NOMO-1 (cell line): Measurements from ENCODE around the gene HIPK3.
"Not testable (repeated sequence)": the region's sequence is repeated elsewhere in the genome, so short reads cannot be mapped to it uniquely, and the experiment has no call there.

Experiments used
- DNase-seq, 2 experiments: peaks; one replicate each; lab custom pipeline; 2025; ENCODE audit not compliant: unreplicated experiment in 2 of 2; lab: John Stamatoyannopoulos, UW

The HIPK3 gene

DNA sequence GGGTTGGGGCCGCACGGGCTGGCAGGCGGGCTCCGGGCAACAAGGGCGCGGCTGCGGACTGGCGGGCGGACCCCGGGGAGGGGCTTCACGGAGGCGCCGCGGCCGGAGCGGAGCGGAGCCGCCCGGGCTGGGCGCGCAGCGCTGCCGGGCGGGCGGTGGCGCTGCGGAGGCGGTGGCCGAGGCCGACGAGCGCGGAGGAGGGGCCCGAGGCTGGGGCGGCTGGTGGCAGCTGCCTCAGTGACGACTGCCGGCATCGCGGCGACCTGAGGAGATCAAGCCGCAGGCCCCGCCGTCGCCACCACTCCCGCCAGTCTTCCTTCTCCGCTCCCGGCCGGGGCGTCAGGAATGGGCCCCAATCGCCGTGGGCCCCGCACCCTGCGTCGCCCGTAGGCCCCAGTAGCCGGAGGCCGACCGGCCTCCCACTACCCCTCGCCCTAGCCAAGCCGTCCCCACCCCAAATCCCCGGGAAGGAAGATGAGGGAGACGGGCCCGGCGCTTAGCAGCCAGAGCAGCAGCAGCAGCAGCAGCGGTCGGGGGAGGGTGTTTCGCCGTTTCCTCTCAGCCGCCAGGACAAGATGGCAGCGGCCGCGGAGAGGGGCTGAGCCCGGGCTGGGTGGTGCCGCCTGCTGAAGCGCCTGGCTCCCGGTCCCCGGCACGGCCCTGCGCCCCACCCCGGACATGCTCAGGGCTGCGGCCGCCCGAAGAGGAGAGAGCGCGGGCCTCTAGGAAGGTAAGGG is at the start of gene HIPK3:
TSS of gene HIPK3 (plus strand) at position 222 of the 737 bp plus-strand sequence.
- DNase-seq: peak; percentile 53 to 89

DNA sequence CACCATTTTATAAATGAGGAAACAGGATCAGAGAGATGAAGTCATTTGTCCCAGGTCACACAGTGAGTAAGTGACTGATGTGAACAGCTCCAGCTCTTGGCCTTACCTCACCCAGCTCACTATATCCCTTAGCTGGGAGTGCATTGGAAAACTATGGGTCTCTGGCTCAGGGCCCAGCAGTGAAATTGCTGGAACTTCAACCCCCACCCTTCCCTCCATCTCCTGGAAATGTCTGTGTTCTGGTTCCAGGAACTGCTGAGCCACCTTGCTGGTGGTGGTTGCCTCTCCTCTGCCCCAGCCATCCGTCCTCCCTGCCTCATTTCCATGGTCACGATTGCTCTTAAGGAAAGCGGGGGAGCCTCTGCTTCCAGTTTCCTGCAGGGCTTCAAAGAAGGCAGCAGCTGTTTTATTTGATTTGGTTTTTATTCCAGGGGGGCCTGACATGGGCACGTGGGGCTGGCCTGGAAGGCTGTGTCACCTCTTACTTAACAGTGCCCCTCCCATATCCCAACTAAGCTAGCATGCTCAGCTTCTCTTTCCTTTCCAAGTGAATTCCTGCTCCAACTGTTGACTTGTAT is 49.7 kb upstream of the HIPK3 start:
- DNase-seq: no peak

DNA sequence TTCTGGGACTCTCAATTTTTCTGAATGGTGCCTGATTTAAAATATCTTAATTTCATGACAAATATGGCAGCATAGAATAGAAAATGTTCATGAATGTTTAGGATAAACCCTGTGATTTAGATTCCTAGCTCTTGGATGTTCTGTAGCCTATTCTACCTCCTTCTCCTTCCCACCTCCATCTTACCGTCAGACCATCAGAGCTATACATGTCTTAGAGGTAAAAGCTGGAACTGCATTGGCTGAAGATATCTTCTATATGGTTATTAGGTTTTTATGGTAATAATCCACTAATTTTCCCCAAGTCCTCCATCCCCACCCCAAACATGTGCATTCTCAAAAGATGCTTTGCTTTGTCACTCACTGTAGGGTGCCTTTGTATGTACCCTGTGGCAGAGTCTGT is 49.0 kb upstream of the HIPK3 start:
- no peak for DNase-seq

DNA sequence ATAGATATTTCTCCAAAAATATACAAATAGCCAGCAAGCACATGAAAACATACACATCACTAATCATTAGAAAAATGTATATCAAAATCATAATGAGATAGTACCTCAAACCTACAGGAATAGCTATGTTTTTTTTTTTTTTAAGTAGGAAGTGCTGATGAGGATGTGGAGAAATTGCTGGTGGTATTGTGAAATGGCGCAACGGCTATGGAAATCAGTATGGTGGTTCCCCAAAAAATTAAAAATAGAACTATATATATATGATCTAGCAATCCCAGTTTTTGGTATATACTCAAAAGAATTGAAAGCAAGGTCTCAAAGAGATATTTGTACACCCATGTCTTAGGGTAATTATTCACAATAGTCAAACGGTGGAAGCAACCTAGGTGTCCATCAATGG is 46.0 kb upstream of the HIPK3 start:
- DNase-seq: peak; percentile 60 to 91

DNA sequence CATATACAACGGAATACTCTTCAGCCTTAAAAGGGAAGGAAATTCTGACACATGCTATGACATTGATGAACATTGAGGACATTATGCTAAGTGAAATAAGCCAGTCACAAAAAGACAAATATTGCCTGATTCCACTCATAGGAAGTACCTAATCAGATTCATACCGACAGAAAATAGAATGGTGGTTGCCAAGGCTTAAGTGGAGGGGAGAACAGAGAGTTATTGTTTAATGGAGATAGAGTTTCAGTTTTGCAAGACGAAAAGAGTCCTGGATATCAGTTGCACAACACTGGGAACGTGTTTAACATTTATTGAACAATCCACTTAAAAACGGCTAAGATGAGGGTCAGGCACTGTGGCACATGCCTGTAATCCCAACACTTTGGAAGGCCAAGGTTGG is 45.6 kb upstream of the HIPK3 start:
- DNase-seq: peak; percentile 75 to 97

DNA sequence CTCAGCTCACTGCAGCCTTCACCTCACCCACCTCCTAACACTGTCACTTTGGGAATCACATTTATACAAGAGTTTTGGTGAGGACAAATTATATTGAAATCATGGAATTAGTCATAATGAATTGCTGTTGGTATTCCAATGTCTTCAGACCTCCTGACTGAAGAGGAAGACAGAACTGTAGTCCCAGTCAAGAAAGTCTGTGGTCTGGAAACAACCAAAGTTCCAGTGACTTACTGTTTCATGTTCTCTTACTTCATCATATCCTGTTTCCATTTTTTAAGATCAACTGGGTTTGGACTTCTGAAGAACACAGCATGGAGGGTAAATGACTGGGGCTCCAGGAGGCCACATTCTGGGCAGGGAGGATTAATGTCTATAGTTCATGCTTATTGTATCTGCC is 43.0 kb upstream of the HIPK3 start:
- DNase-seq: peak in 1 of 2 experiments; percentile 22

DNA sequence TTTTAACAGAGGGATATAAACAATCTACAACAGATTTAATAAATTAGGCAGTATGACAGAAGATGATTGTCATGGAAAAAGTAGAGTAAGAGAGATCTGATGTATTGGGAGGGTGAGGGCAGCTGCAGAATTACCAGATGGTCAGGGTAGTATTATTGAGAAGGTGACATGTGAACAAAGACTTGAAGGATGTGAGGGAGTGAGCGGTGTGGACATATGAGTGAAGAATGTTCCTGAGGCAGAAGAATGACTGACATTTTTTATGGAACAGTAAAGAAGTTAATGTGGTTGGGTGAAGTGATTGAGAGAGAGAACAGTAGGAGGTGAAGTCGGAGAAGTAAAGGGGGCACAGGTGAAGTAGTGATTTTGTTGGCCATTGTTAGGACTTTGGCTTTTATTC is 42.4 kb upstream of the HIPK3 start:
- no peak for DNase-seq

DNA sequence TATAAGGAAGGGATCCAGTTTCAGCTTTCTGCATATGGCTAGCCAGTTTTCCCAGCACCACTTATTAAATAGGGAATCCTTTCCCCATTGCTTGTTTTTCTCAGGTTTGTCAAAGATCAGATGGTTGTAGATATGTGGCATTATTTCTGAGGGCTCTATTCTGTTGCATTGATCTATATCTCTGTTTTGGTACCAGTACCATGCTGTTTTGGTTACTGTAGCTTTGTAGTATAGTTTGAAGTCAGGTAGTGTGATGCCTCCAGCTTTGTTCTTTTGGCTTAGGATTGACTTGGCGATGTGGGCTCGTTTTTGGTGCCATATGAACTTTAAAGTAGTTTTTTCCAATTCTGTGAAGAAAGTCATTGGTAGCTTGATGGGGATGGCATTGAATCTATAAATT is 40.5 kb upstream of the HIPK3 start:
- DNase-seq: not testable (repeated sequence)

DNA sequence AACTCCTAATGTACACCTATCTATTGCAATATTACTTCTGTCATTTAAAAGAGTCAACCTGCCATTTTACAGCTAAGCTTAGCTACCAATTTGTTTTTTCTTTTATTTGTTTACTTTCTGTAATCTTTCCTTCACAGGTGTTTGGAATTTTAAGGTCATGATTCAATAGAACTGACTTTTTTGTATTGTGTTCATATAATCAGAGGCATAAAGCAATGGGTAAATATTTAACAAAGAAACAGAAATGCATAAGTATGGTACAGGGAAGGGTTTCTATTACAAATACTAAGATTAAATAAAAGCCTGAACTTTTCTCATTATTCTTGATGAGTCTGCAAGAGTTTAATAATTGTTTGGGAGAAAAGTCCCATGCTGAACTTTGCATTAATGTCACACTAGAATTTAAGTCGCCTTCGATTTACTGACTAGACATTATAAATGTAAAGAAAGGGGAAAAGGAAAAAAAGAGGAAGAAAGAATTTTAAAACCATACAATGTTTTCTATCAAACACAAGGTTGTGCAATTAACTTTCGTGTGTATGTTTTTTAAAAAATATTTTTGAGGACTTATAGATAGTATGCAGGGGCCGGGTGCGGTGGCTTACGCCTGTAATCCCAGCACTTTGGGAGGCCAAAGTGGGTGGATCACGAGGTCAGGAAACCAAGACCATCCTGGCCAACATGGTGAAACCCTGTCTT is 35.0 kb upstream of the HIPK3 start:
- DNase-seq: peak; percentile 31 to 82

DNA sequence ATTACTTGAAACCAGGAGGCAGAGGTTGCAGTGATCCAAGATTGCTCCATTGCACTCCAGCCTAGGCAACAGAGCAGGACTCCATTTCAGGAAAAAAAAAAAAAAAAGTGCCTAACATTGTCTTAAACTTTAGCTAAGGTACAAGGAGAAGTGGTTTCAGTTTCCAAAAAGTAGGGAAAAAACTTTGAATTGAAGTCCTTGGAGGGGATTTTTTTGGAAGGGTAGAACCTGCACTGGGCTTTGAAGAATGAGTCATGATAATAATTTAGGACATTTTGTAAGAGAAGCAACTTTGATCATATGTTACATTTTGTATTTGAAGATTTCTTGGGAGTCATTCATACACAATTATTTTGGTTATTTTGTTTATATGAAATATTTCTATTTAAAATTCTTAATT is 31.8 kb upstream of the HIPK3 start:
- no peak for DNase-seq

DNA sequence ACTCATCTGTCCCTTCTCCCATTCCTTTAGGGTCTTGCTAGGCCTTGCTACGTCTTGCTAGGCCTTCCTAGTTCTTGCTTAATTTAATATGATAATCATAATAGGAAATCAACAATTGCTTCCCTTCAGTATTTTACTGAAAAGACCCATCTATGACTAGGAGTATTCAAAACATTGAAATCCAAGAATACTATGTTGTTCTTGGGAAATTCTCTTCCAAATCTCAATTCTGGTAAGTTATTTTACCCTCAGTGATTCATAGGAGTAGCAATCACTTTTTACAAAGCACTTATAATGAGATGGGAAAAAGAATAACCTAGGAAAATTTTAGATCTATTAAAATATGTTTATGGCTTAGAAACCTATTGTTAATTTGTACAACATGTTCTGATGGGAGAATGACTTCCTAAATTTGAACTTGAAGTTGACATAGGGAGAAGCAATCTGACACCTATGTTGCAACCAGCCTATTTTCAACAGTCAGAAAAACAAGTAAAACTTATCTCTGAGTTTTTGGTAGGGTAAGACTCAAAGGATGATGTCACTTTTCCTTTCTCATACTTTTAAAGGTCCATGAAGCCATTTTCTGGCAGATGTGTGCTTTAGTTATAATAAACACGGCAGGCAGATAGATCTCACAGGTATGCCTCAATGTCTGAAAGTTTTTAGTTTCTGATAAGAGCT is 29.5 kb upstream of the HIPK3 start:
- peak; percentile 9 to 87 for DNase-seq

DNA sequence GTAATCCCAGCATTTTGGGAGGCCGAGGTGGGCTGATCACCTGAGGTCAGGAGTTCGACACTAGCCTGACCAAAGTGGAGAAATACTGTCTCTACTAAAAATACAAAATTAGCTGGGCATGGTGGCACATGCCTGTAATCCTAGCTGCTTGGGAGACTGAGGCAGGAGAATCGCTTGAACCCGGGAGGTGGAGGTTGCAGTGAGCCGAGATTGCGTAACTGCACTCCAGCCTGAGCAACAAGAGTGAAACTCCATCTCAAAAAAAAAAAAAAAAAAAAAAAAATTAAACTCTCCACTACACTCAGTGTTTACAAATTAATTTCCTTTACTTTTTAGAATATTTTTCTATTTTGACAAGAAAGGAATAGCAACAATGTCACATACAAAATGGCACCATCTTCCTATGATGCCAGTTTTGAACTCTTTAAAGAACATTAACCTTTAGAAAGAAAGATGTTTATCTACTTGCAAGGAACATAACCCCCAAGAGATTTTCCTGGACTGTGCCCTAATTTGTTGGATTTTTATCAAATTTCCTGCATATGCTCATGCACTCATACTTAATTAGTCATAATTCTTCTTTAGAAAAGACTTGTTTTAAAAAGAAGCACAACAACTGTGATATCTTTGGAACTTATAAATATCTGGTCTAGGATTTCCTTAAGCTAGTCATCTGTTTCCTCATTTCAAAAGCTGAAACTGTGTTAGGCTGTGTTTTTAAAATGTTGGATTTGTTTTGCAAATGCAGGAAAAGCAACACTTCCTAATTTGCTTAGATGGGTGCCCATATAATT is 22.6 kb upstream of the HIPK3 start:
- DNase-seq: peak in 1 of 2 experiments; percentile 21

DNA sequence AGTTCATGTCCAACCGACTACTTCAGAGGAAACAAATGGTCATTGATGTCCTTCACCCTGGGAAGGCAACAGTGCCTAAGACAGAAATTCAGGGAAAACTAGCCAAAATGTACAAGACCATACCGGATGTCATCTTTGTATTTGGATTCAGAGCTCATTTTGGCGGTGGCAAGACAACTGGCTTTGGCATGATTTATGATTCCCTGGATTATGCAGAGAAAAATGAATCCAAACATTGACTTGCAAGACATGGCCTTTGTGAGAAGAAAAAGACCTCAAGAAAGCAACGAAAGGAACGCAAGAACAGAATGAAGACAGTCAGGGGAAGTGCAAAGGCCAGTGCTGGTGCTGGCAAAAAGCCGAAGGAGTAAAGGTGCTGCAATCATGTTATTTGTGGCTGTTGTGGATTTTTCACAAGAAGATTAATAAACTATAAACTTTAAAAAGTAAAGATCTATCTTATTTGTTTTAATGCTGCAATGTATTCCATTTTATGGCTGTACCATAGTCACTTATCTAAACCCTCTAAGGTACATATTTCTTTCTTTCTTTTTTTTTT is 20.1 kb upstream of the HIPK3 start:
- no peak for DNase-seq

DNA sequence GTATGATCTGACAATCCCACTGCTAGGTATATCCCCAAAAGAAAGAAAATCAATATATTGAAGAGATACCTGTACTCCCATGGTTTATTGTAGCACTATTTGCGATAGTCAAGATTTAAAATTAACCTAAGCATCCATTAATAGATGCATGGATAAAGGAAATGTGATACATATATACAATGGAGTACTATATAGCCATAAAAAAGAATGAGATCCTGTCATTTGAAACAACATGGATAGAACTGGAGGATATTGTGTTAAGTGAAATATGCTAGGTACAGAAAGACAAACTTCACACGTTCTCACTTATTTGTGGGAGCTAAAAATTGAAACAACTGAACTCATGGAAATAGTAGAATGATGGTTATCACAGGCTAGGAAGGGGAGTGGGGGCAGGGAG is 14.6 kb upstream of the HIPK3 start:
- DNase-seq: no peak

DNA sequence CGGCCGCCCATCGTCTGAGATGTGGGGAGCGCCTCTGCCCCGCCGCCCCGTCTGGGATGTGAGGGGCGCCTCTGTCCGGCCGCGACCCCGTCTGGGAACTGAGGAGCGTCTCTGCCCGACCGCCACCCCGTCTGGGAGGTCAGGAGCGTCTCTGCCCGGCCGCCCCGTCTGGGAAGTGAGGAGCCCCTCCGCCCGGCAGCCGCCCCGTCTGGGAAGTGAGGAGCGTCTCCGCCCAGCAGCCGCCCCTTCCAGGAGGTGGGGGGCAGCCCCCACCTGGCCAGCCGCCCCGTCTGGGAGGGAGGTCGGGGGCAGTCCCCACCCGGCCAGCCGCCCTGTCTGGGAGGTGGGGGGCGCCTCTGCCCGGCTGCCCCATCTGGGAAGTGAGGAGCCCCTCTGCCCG is 13.5 kb upstream of the HIPK3 start:
- DNase-seq: not testable (repeated sequence)

DNA sequence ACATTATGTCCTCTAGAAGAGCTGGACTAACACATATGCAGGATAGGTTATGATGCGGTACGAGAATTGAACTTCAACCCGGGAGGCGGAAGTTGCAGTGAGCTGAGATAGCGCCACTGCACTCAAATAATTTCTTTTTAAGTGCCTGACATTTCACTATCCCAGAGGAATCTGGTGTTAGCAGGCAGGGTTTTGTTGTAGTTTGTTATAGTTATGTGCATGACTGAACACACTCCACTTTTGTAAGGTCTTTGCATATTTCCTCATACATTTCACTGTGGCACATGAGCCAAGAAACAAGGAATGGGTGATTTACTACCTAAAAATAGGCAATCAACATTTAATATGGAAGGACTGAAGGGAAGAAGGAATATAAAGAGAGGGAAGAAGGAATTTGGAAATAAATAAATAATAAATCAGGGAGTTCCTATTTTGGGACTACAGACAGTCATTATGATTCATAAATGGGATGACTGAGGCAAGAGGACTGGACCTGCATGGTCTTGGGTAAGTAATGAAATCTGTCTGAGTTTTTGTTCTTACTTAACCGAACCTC is 8.7 kb upstream of the HIPK3 start:
- DNase-seq: no peak

DNA sequence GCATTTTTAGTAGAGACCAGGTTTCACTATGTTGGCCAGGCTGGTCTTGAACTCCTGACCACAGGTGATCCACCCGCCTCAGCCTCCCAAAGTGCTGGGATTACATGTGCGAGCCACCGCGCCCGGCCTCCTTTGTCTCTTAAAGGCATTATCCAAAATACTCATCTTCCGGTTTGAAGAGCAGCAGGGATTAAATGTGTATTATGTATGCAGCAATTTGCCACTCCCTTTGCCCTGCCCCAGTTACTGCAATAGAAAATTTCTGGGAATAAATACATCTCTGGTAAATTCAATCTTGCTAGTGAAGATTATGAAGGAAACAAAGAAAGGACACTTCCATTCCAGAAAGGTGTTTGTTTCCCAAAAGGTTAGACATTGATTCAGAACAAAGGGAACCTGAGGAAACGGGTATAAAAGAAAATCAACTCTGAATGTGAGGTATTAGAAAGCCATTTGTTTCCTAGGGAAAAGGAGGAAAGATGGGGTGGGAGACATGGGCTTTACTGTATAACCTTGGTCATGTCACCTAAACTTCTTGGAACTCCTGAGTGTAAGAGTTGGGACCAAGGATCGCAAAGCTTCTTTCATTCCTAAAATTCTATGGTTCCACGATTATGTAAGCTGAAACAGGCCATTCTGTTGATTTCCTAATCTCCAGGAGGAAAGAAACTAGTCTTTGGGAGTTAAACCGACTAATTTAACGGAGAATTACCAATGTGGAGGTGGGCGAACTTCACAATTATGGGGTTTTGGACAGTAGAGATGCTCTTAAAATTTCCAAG is 959 bp upstream of the HIPK3 start:
- DNase-seq: no peak

DNA sequence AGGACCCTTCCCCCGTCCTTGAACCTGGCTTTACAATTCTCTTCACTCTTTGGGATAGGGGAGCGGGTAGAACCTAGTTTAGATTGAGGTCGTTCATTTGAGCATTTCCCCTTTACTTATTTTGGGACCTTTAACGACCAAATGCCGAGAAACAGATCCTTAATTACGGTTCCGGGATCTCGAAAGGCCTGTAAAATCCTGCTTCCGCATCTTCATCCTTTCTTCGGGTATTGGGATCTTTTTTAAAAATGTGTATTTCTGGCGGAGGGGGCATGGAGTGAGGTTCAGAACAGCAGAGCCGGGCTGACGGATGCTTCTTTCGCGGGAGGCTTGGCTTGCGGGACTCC is 395 bp upstream of the HIPK3 start:
- DNase-seq: peak in 1 of 2 experiments; percentile 76

DNA sequence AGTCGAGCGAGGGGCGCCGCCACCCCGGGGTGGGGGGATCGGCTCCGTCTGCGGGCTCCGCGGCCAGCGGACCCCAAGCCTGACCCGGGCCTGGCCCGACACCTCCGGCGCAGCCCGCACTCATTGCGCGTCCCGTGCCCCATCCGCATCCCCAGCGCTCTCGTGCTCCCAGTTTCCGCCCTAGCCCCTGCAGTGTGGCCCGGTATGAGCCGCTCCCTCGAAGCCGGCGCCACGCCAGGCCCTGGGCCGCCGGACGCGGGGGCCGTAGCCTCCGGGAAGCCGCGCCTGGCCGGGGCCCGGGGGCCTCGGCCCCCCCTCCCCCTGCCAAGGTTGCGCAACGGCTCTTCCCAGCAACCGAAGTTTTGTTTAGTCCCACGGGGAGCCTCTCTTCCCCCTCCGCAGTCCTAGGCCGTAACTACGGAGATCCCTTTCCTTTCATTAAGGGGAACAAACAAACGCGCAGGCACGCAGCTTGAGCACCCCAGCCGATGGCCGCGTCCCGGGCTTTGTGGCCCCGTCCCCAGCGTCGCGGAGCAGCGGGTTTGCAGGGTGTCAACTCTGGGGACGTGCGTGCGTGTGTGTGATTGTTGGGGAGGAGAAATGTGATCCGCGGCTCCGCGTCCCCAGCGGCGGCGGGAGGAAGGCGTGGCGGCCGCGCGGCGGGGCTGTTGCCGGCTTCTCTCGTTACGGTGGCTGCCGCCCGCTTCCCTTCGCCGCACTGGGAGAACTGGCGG is 883 bp downstream of the HIPK3 start:
- peak; percentile 78 to 92 for DNase-seq
